H1 (cell line): ENCODE data around the gene SLMAP. TPM values are rescaled to one million over a fixed set of nuclear protein-coding genes. Genes with fewer than 3 reads are reported as not detected.

ENCODE experiments used
- ATF2 ChIP-seq: IDR thresholded peaks from 2 replicates; pipeline ENCODE4 v1.6.1; 2012; ENCODE audit warnings: low read length, inconsistent platforms
- CREB1 ChIP-seq: IDR thresholded peaks from 2 replicates; pipeline ENCODE4 v1.6.1; 2012; ENCODE audit warnings: inconsistent platforms
- EP300 ChIP-seq, 2 experiments: IDR thresholded peaks; 1 replicate in 1 of 2; 2 replicates in 1 of 2; pipeline ENCODE4 v1.6.1; 2011 to 2012; ENCODE audit warnings: low read depth in 2 of 2, low read length in 2 of 2, mild to moderate bottlenecking in 2 of 2, borderline replicate concordance in 1 of 2, inconsistent platforms in 1 of 2, moderate library complexity in 1 of 2
- MAFK ChIP-seq: IDR thresholded peaks from 2 replicates; pipeline ENCODE4 v1.6.1; 2012; ENCODE audit warnings: low read depth, mild to moderate bottlenecking, improper control_type of control experiment, low read length
- RAD21 ChIP-seq, 2 experiments: IDR thresholded peaks in 1 of 2; conservative IDR thresholded peaks in 1 of 2; 2 replicates each; pipeline ENCODE4 v1.6.1; 2011; ENCODE audit warnings: low read depth in 2 of 2, low read length in 2 of 2, improper control_type of control experiment in 1 of 2, inconsistent platforms in 1 of 2, mild to moderate bottlenecking in 1 of 2, moderate library complexity in 1 of 2
- polyA plus RNA-seq, 7 experiments: library from polyadenylated mRNA; depleted of rRNA in 3 of 7; stranded (reverse) in 5 of 7; unstranded in 2 of 7; fragments of >200 nt in 5 of 7; fragments of 200-250 nt in 2 of 7; gene quantifications; 1 replicate in 5 of 7; 2 replicates in 1 of 7; 4 replicates in 1 of 7; pipeline versions ENCODE4 v1.2.1 to v1.2.3, GENCODE V29; 2011 to 2013; ENCODE audit warnings: missing spikeins in 2 of 7, mixed read lengths in 2 of 7
- total RNA-seq: library from RNA; stranded (reverse); fragmentation: NEBNext Ultra II Directional; extraction: Animal tissue kit (Norgen Biotek cat#: 25700); gene quantifications from 2 replicates; pipeline ENCODE4 v1.2.1, GENCODE V29; 2021

SLMAP gene
- total and polyA plus RNA-seq, 2 of the 8 experiments (the other 6 are each of a cell fraction or from before 2014, with no cell fraction given) = 13.6 to 70.4 TPM

GRCh38 chr3:57752307-57752706 is 3.8 kb upstream of the SLMAP start (continued):
- TF ChIP-seq RAD21 (IDR thresholded peaks at IDR 0.05 in 1 of 2, conservative IDR thresholded peaks at IDR 0.05 in 1 of 2; ENCODE audit: low read depth in 2 of 2, low read length in 2 of 2) (no peak), EP300 (IDR thresholded peaks at IDR 0.05; ENCODE audit: borderline replicate concordance in 1 of 2, low read depth in 2 of 2, low read length in 2 of 2) (no peak), CREB1 (no peak), MAFK (no peak), ATF2 (no peak)
